Tibial artery (tissue), 4 donors: ENCODE results near the gene TROAP.
A peak's percentile ranks its signal among the peaks of the same experiment; 100 is the strongest.

ENCODE experiments used
- DNase-seq, 2 donors: peaks; one replicate each; pipeline ENCODE4 v3.0.0-alpha.2; 2019
- H3K27ac ChIP-seq, 2 donors: fragments of 200-600 bp; sonication (generic) in 1 of 2; 1 replicate in 1 of 2; 2 replicates in 1 of 2; pipeline ENCODE4 v1.5.1; 2018 to 2019; ENCODE audit warnings: mild to moderate bottlenecking in 1 of 2
- H3K27me3 ChIP-seq, 2 donors: fragments of 200-600 bp; sonication (generic) in 1 of 2; one replicate each; pipeline versions ENCODE4 v1.5.1 to v1.6.0; 2016 to 2019
- H3K36me3 ChIP-seq, 3 donors: fragments of 200-600 bp; sonication (generic) in 2 of 3; one replicate each; pipeline ENCODE4 v1.5.1; 2016 to 2019; ENCODE audit warnings: mild to moderate bottlenecking in 2 of 3
- H3K4me1 ChIP-seq, 4 donors: fragments of 200-600 bp; sonication (generic) in 2 of 4; 1 replicate in 3 of 4; 2 replicates in 1 of 4; pipeline ENCODE4 v1.5.1; 2016 to 2019
- H3K4me3 ChIP-seq, 2 donors: fragments of 200-600 bp; sonication (generic) in 1 of 2; 1 replicate in 1 of 2; 2 replicates in 1 of 2; pipeline ENCODE4 v1.5.1; 2018 to 2019; ENCODE audit warnings: mild to moderate bottlenecking in 2 of 2
- H3K9me3 ChIP-seq, 3 donors: fragments of 200-600 bp; sonication (generic) in 1 of 3; one replicate each; pipeline ENCODE4 v1.5.1; 2016 to 2019
- intact Hi-C: fragments of 100-400 bp; cut with DNase I; formaldehyde crosslinking; loops from one replicate; pipeline ENCODE4 v1.15.0; 2023; ENCODE audit warnings: low total_unique reads
- TF ChIP-seq, protein P1 (sequence below), 2 experiments: fragments of 200-600 bp in 1 of 2; fragments of 450-650 bp in 1 of 2; IDR thresholded peaks; one replicate each; pipeline ENCODE4 v1.5.1; 2017 to 2019; ENCODE audit warnings: antibody characterized with exemption in 2 of 2, mild to moderate bottlenecking in 1 of 2, moderate library complexity in 1 of 2

TROAP gene

GRCh38 chr12:49358483-49359141 is 35.6 kb downstream of the TROAP start:
- H3K4me1 ChIP-seq = peaks cover 0 to 8% (median 3%) of the 10 kb centered on the region in 4 donors
- TF ChIP-seq, protein P1, sequence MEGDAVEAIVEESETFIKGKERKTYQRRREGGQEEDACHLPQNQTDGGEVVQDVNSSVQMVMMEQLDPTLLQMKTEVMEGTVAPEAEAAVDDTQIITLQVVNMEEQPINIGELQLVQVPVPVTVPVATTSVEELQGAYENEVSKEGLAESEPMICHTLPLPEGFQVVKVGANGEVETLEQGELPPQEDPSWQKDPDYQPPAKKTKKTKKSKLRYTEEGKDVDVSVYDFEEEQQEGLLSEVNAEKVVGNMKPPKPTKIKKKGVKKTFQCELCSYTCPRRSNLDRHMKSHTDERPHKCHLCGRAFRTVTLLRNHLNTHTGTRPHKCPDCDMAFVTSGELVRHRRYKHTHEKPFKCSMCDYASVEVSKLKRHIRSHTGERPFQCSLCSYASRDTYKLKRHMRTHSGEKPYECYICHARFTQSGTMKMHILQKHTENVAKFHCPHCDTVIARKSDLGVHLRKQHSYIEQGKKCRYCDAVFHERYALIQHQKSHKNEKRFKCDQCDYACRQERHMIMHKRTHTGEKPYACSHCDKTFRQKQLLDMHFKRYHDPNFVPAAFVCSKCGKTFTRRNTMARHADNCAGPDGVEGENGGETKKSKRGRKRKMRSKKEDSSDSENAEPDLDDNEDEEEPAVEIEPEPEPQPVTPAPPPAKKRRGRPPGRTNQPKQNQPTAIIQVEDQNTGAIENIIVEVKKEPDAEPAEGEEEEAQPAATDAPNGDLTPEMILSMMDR (IDR thresholded peaks at IDR 0.05) = peak; percentile 78
- no peak overlapping the region for H3K4me3 ChIP-seq
- DNase-seq = peak; percentile 54 to 60
- intact Hi-C loops = loop anchor here (2.0 kb wide), 1 partner anchor 152 kb away; no protein-coding TSS in a partner anchor
- H3K36me3 ChIP-seq = no peaks in the 10 kb centered on the region
- H3K27me3 ChIP-seq = peaks cover 0 to 18% of the 10 kb centered on the region in 2 donors
- H3K9me3 ChIP-seq = no peaks in the 10 kb centered on the region
- H3K27ac ChIP-seq = no peak overlapping the region

DNA sequence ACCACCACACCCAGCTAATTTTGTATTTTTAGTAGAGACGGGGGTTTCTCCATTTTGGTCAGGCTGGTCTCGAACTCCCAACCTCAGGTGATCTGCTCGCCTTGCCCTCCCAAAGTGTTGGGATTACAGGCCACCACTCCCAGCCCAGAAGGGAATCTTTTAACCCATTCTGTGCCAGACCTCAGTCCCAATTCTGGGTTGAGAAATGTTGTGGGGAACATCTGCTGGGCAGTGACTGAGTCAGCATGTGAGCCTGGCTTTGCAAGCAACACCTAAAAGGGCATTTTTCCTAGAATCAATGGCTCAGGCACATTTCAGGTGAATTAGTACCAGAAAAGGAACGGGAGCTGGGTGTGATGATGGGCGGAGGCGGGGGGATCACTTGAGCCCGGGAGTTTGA is 36.6 kb downstream of the TROAP start:
- H3K36me3 ChIP-seq = no peaks in the 10 kb centered on the region
- H3K9me3 ChIP-seq = no peaks in the 10 kb centered on the region
- no peak overlapping the region for H3K27ac ChIP-seq
- no peak overlapping the region for H3K4me3 ChIP-seq
- H3K27me3 ChIP-seq = peaks cover 0 to 14% of the 10 kb centered on the region in 2 donors
- H3K4me1 ChIP-seq = peaks cover 0 to 8% (median 3%) of the 10 kb centered on the region in 4 donors
- intact Hi-C loops = loop anchor here (2.0 kb wide), 1 partner anchor 151 kb away; no protein-coding TSS in a partner anchor
- TF ChIP-seq, protein P1 (IDR thresholded peaks at IDR 0.05) = no peak
- peak in 1 of 2 donors; percentile 46 for DNase-seq

DNA sequence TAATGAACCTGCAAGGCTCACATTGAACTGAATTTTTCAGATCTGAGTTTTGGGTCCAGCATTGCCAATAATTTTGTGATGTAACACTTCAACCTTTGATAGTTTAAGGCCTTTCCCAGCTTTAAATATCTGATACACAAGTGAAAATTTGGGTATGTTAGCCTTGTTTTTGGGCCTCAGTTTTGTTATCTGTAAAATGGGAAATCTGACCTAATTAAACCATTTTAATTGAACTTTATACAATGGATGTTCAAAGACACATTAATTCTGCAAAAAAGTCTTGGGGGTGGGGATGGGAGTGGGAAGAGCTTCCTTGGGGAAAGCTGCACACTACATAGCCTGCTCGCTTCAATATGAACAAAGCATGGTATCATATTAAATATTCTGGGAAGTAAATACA is 39.0 kb downstream of the TROAP start:
- Histone ChIP-seq H3K9me3 (no peaks in the 10 kb centered on the region), H3K27me3 (peaks cover 0 to 4% of the 10 kb centered on the region in 2 donors), H3K4me1 (peaks cover 0 to 17% (median 11%) of the 10 kb centered on the region in 4 donors), H3K27ac (no peak overlapping the region), H3K36me3 (no peaks in the 10 kb centered on the region), H3K4me3 (no peak overlapping the region)
- no peak for DNase-seq
- intact Hi-C loops = no loop called here
- TF ChIP-seq, protein P1 (IDR thresholded peaks at IDR 0.05) = no peak

- TF ChIP-seq, protein P1 (IDR thresholded peaks at IDR 0.05) = no peak
- no peak overlapping the region for H3K27ac ChIP-seq
- no peaks in the 10 kb centered on the region for H3K9me3 ChIP-seq
- no peaks in the 10 kb centered on the region for H3K27me3 ChIP-seq
- H3K4me1 ChIP-seq = peaks cover 0 to 26% (median 16%) of the 10 kb centered on the region in 4 donors
- no peaks in the 10 kb centered on the region for H3K36me3 ChIP-seq
- intact Hi-C loops = loop anchor here (5.0 kb wide), 1 partner anchor 377 kb away; the partner anchor contains the start of gene TMBIM6
- H3K4me3 ChIP-seq = no peak overlapping the region
- DNase-seq = peak in 1 of 2 donors; percentile 24
These were observed 41.9 kb downstream of the TROAP start for GRCh38 chr12:49364989-49365388.

DNA sequence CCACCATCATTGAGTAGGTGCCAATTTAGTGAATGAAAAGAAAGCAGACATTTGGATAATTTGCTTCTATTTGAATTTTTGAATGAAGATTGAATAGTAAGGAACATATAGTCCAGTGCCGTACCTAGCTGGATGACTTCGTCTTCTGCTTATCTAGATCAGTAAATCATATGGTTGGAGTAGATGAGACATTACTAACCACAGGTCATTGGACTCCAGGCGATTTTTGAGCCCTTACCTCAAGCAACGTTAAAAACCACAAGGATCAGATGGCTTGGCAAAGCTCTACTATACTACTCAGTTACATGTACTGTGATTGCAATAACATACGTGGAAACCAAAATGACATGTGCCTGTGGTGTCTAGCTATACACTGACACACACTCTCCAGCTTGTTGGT is 42.5 kb downstream of the TROAP start:
- H3K27me3 ChIP-seq = no peaks in the 10 kb centered on the region
- H3K36me3 ChIP-seq = no peaks in the 10 kb centered on the region
- no peaks in the 10 kb centered on the region for H3K9me3 ChIP-seq
- H3K4me3 ChIP-seq = no peak overlapping the region
- H3K27ac ChIP-seq = peak overlapping the region in 1 of 2 donors; percentile 90
- no peak for DNase-seq
- H3K4me1 ChIP-seq = peaks cover 0 to 28% (median 16%) of the 10 kb centered on the region in 4 donors
- intact Hi-C loops = loop anchor here (5.0 kb wide), 1 partner anchor 377 kb away; the partner anchor contains the start of gene TMBIM6
- TF ChIP-seq, protein P1 (IDR thresholded peaks at IDR 0.05) = no peak
